ENCODE data around the gene RITA1. TPM values are rescaled to one million over a fixed set of nuclear protein-coding genes. Genes with fewer than 3 reads are reported as not detected.

The RITA1 gene
- total RNA-seq, 1 donor, result 22.4 TPM

GRCh38 chr12:113235976-113236375, 50.5 kb downstream of the RITA1 start:
- no peak overlapping the region for H3K27ac ChIP-seq (ENCODE audit: low read depth, low read length)
- DNase-seq (ENCODE audit: insufficient read length, low spot score, missing footprints), result peak; percentile 65
- H3K4me1 ChIP-seq (ENCODE audit: insufficient read depth, low read length), result peaks cover 16% of the 10 kb centered on the region
- H3K4me3 ChIP-seq (ENCODE audit: insufficient read depth, low read length), result no peak overlapping the region
- H3K9me3 ChIP-seq (ENCODE audit: low read depth, low read length), result no peaks in the 10 kb centered on the region
- TF ChIP-seq, protein P1, sequence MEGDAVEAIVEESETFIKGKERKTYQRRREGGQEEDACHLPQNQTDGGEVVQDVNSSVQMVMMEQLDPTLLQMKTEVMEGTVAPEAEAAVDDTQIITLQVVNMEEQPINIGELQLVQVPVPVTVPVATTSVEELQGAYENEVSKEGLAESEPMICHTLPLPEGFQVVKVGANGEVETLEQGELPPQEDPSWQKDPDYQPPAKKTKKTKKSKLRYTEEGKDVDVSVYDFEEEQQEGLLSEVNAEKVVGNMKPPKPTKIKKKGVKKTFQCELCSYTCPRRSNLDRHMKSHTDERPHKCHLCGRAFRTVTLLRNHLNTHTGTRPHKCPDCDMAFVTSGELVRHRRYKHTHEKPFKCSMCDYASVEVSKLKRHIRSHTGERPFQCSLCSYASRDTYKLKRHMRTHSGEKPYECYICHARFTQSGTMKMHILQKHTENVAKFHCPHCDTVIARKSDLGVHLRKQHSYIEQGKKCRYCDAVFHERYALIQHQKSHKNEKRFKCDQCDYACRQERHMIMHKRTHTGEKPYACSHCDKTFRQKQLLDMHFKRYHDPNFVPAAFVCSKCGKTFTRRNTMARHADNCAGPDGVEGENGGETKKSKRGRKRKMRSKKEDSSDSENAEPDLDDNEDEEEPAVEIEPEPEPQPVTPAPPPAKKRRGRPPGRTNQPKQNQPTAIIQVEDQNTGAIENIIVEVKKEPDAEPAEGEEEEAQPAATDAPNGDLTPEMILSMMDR (IDR thresholded peaks at IDR 0.05; ENCODE audit: extremely low read depth, low read depth, low read length), result no peak
- H3K27me3 ChIP-seq (ENCODE audit: insufficient read depth, low read length), result no peaks in the 10 kb centered on the region
- H3K79me2 ChIP-seq (ENCODE audit: insufficient read depth, low read length), result no peaks in the 10 kb centered on the region
- H4K20me1 ChIP-seq (ENCODE audit: insufficient read depth, low read length), result no peaks in the 10 kb centered on the region
- no peak overlapping the region for H3K4me2 ChIP-seq (ENCODE audit: insufficient read depth, low read length)
- H2AFZ ChIP-seq (ENCODE audit: low read length), result no peak overlapping the region
- peaks cover 33% of the 10 kb centered on the region for H3K36me3 ChIP-seq (ENCODE audit: insufficient read depth, low read length)

DNA sequence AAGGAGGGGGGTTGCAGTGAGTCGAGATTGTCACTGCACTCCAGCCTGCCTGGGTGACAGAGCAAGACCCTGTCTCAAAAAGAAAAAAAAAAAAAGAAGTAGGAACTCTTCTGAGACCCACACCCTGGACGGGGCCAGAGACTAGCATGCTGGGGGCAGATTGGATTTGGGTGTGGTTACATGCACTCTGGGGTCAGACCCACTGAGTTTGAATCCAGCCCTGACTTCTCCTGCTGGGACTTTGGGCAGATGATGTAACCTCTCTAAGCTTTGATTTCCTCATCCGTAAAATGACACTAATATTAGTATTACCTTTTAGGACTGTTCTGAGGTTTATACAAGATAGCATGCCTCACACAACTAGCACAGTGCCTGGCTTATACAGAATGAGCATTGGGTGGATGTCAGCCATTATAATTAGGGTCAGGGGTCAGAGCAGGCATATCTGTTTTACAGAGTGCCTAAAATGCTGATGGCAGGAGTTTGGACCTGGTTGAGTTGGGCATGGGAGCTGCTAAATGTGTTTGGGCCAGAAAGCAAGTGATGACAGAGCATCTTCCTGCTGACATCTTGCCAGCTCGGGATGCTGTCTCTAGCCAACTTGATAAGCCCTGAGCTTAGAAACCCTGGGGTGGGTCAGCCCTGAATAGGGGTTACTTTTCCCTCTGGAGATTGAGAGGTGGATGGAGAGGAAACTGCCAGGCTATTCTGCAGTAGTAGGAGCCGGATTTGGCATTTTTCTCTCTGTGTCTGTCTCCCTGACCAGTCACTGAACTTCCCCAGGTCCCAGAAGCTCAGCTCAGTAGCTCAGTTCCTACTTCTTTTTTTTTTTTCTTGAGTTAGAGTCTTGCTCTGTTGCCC, 51.2 kb downstream of the RITA1 start:
- no peaks in the 10 kb centered on the region for H3K9me3 ChIP-seq (ENCODE audit: low read depth, low read length)
- no peaks in the 10 kb centered on the region for H3K27me3 ChIP-seq (ENCODE audit: insufficient read depth, low read length)
- H4K20me1 ChIP-seq (ENCODE audit: insufficient read depth, low read length), result no peaks in the 10 kb centered on the region
- H3K36me3 ChIP-seq (ENCODE audit: insufficient read depth, low read length), result peaks cover 25% of the 10 kb centered on the region
- H3K4me2 ChIP-seq (ENCODE audit: insufficient read depth, low read length), result no peak overlapping the region
- no peak overlapping the region for H3K27ac ChIP-seq (ENCODE audit: low read depth, low read length)
- TF ChIP-seq, protein P1 (IDR thresholded peaks at IDR 0.05; ENCODE audit: extremely low read depth, low read depth, low read length), result no peak
- peaks cover 19% of the 10 kb centered on the region for H3K4me1 ChIP-seq (ENCODE audit: insufficient read depth, low read length)
- H3K79me2 ChIP-seq (ENCODE audit: insufficient read depth, low read length), result no peaks in the 10 kb centered on the region
- H3K4me3 ChIP-seq (ENCODE audit: insufficient read depth, low read length), result no peak overlapping the region
- DNase-seq (ENCODE audit: insufficient read length, low spot score, missing footprints), result peak; percentile 51
- no peak overlapping the region for H2AFZ ChIP-seq (ENCODE audit: low read length)

DNA sequence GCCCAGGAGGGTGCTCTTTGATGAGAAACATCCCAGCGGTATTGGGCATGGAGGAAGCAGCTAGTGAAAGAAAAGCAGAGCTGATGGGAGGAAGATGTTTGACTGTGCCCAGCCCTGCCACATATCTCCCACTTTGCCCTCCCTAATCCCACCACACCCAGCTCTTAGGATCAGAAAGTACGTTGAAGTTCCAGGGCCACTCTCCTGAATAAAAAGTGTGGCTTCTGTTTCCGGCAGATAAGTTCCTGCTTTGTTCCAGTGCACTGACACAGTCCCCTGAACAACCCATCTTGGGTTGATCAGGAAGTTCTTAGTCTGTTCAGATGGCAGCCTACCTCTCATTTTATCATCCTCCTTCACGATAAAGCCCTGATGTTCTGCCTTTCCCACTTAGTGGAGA, 52.2 kb downstream of the RITA1 start:
- TF ChIP-seq, protein P1 (IDR thresholded peaks at IDR 0.05; ENCODE audit: extremely low read depth, low read depth, low read length), result no peak
- peaks cover 28% of the 10 kb centered on the region for H3K4me1 ChIP-seq (ENCODE audit: insufficient read depth, low read length)
- no peak overlapping the region for H2AFZ ChIP-seq (ENCODE audit: low read length)
- no peak overlapping the region for H3K27ac ChIP-seq (ENCODE audit: low read depth, low read length)
- H3K27me3 ChIP-seq (ENCODE audit: insufficient read depth, low read length), result no peaks in the 10 kb centered on the region
- H3K9me3 ChIP-seq (ENCODE audit: low read depth, low read length), result no peaks in the 10 kb centered on the region
- no peak overlapping the region for H3K4me2 ChIP-seq (ENCODE audit: insufficient read depth, low read length)
- peaks cover 20% of the 10 kb centered on the region for H3K36me3 ChIP-seq (ENCODE audit: insufficient read depth, low read length)
- H4K20me1 ChIP-seq (ENCODE audit: insufficient read depth, low read length), result no peaks in the 10 kb centered on the region
- no peak for DNase-seq (ENCODE audit: insufficient read length, low spot score, missing footprints)
- H3K4me3 ChIP-seq (ENCODE audit: insufficient read depth, low read length), result no peak overlapping the region
- H3K79me2 ChIP-seq (ENCODE audit: insufficient read depth, low read length), result peaks cover 2% of the 10 kb centered on the region

GRCh38 chr12:113238309-113238708, 52.8 kb downstream of the RITA1 start:
- Histone ChIP-seq H3K4me3 (ENCODE audit: insufficient read depth, low read length) (no peak overlapping the region), H2AFZ (ENCODE audit: low read length) (no peak overlapping the region), H3K36me3 (ENCODE audit: insufficient read depth, low read length) (peaks cover 16% of the 10 kb centered on the region), H3K27ac (ENCODE audit: low read depth, low read length) (no peak overlapping the region), H3K9me3 (ENCODE audit: low read depth, low read length) (no peaks in the 10 kb centered on the region), H3K79me2 (ENCODE audit: insufficient read depth, low read length) (peaks cover 4% of the 10 kb centered on the region), H4K20me1 (ENCODE audit: insufficient read depth, low read length) (no peaks in the 10 kb centered on the region), H3K4me2 (ENCODE audit: insufficient read depth, low read length) (no peak overlapping the region), H3K27me3 (ENCODE audit: insufficient read depth, low read length) (no peaks in the 10 kb centered on the region), H3K4me1 (ENCODE audit: insufficient read depth, low read length) (peaks cover 29% of the 10 kb centered on the region)
- TF ChIP-seq, protein P1 (IDR thresholded peaks at IDR 0.05; ENCODE audit: extremely low read depth, low read depth, low read length), result no peak
- DNase-seq (ENCODE audit: insufficient read length, low spot score, missing footprints), result no peak

Data from osteoblast (primary cell).